Smooth muscle cell (in vitro differentiated cells): ENCODE results near the gene SIDT2. TPM values are rescaled to one million over a fixed set of nuclear protein-coding genes. Genes with fewer than 3 reads are reported as not detected.
A peak's percentile ranks its signal among the peaks of the same experiment; 100 is the strongest.

Experiments
- DNase-seq: peaks from one replicate; lab custom pipeline; 2025; ENCODE audit not compliant: unreplicated experiment; lab: John Stamatoyannopoulos, UW
- H2AFZ ChIP-seq: fragments of 200-600 bp; sonication (generic); 2 replicates; pipeline ENCODE4 v1.6.0; 2016; ENCODE audit warnings: antibody characterized with exemption, low read depth, mild to moderate bottlenecking
- H3F3A ChIP-seq: fragments of 200-600 bp; sonication (generic); 2 replicates; pipeline ENCODE4 v1.6.0; 2017; ENCODE audit warnings: antibody characterized with exemption, low read depth
- H3K27ac ChIP-seq: fragments of 200-600 bp; sonication (generic); 2 replicates; pipeline ENCODE4 v1.5.1; 2016; ENCODE audit warnings: low read depth, mild to moderate bottlenecking
- H3K27me3 ChIP-seq: fragments of 200-600 bp; sonication (generic); 2 replicates; pipeline ENCODE4 v1.6.1; 2016; ENCODE audit warnings: low read depth, mild to moderate bottlenecking
- H3K36me3 ChIP-seq: fragments of 200-600 bp; sonication (generic); 2 replicates; pipeline ENCODE4 v1.5.1; 2016; ENCODE audit warnings: low read depth
- H3K4me1 ChIP-seq: fragments of 200-600 bp; sonication (generic); 2 replicates; pipeline ENCODE4 v1.5.1; 2016; ENCODE audit warnings: low read depth
- H3K4me2 ChIP-seq: fragments of 200-600 bp; sonication (generic); 2 replicates; pipeline ENCODE4 v1.6.0; 2016; ENCODE audit warnings: mild to moderate bottlenecking
- H3K4me3 ChIP-seq: fragments of 200-600 bp; sonication (generic); 2 replicates; pipeline ENCODE4 v1.5.1; 2016; ENCODE audit warnings: mild to moderate bottlenecking
- H3K79me2 ChIP-seq: fragments of 200-600 bp; sonication (generic); 2 replicates; pipeline ENCODE4 v1.6.0; 2016; ENCODE audit warnings: low read depth, mild to moderate bottlenecking
- H3K9ac ChIP-seq: fragments of 200-600 bp; sonication (generic); 2 replicates; pipeline ENCODE4 v1.6.0; 2016; ENCODE audit warnings: low read depth
- H3K9me3 ChIP-seq: fragments of 200-600 bp; sonication (generic); replicated peaks from 2 replicates; pipeline ENCODE4 v1.5.1; 2016; ENCODE audit warnings: low read depth
- H4K20me1 ChIP-seq: fragments of 200-600 bp; sonication (generic); 2 replicates; pipeline ENCODE4 v1.6.0; 2016; ENCODE audit warnings: low read depth
- WGBS: methylation state at CpG from one replicate; pipeline ENCODE4 v1.1.7; 2016; ENCODE audit warnings: low lambda C conversion rate; 5-methylcytosine and 5-hydroxymethylcytosine counted together
- polyA plus RNA-seq: library from polyadenylated mRNA; unstranded; fragments of >200 nt; fragmentation: Nextera tagmentation; extraction: Ambion mirVana; gene quantifications from 2 replicates; pipeline ENCODE4 v1.2.1, GENCODE V29; 2016
- total RNA-seq: library from RNA; depleted of rRNA; stranded (reverse); fragments of >200 nt; gene quantifications from 2 replicates; pipeline ENCODE4 v1.2.3, GENCODE V29; 2014
- TF ChIP-seq, protein P1 (sequence below): fragments of 200-600 bp; sonication (generic); IDR thresholded peaks from 2 replicates; pipeline ENCODE4 v1.5.1; 2017; ENCODE audit warnings: borderline replicate concordance, mild to moderate bottlenecking, antibody characterized with exemption; ENCODE audit not compliant: insufficient read depth, poor library complexity, severe bottlenecking

SIDT2 gene
- total and polyA plus RNA-seq, 2 experiments from 2014 or later: 11.6 to 35.0 TPM

DNA sequence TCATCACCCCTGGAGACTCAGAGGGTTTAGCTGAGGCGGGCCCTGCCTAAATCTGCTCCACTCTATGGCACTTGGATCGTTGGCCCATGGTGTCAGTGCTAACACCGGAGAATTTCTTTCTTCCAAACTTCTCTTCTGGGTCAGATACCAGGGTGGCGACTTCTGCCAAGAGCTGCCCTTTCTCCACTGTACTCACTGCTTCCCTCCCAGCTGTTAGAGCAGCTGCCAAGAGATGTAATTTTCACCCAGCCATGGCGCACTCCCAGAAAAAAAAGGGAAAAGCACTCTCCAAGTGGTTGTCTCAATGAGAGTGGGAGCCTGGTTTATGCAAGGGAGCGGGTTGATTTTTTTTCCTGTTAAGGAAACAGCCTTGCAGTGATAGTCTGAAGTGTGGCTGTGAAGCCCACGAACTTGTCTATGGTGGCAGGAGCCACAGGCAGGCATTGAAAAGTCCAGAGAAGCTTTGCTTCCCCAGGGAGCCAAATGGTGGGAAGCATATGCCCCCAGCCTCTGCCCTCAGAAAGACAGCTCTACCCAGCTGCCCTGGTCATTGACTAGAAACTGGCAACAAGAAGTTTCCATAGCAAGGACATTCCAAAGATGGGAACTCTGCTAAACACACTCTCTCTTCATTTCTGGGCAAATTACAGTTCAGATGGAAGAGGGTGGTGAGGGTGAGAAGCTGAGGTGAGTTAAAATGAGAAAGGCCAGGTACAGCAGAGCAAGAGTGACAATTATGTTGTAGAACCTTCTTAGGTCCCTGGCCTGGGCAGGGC, 42.6 kb downstream of the SIDT2 start:
- Histone ChIP-seq H3K4me2 (no peak overlapping the region), H2AFZ (no peak overlapping the region), H4K20me1 (no peaks in the 10 kb centered on the region), H3K4me3 (no peak overlapping the region), H3K4me1 (no peaks in the 10 kb centered on the region), H3K27ac (no peak overlapping the region), H3K27me3 (no peaks in the 10 kb centered on the region), H3K9ac (no peak overlapping the region), H3F3A (peaks cover 10% of the 10 kb centered on the region), H3K79me2 (no peaks in the 10 kb centered on the region), H3K9me3 (no peaks in the 10 kb centered on the region), H3K36me3 (no peaks in the 10 kb centered on the region)
- TF ChIP-seq, protein P1, sequence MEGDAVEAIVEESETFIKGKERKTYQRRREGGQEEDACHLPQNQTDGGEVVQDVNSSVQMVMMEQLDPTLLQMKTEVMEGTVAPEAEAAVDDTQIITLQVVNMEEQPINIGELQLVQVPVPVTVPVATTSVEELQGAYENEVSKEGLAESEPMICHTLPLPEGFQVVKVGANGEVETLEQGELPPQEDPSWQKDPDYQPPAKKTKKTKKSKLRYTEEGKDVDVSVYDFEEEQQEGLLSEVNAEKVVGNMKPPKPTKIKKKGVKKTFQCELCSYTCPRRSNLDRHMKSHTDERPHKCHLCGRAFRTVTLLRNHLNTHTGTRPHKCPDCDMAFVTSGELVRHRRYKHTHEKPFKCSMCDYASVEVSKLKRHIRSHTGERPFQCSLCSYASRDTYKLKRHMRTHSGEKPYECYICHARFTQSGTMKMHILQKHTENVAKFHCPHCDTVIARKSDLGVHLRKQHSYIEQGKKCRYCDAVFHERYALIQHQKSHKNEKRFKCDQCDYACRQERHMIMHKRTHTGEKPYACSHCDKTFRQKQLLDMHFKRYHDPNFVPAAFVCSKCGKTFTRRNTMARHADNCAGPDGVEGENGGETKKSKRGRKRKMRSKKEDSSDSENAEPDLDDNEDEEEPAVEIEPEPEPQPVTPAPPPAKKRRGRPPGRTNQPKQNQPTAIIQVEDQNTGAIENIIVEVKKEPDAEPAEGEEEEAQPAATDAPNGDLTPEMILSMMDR: no peak
- 85% methylated on average over 7 of the region's 7 CpGs for WGBS
- DNase-seq: no peak

DNA sequence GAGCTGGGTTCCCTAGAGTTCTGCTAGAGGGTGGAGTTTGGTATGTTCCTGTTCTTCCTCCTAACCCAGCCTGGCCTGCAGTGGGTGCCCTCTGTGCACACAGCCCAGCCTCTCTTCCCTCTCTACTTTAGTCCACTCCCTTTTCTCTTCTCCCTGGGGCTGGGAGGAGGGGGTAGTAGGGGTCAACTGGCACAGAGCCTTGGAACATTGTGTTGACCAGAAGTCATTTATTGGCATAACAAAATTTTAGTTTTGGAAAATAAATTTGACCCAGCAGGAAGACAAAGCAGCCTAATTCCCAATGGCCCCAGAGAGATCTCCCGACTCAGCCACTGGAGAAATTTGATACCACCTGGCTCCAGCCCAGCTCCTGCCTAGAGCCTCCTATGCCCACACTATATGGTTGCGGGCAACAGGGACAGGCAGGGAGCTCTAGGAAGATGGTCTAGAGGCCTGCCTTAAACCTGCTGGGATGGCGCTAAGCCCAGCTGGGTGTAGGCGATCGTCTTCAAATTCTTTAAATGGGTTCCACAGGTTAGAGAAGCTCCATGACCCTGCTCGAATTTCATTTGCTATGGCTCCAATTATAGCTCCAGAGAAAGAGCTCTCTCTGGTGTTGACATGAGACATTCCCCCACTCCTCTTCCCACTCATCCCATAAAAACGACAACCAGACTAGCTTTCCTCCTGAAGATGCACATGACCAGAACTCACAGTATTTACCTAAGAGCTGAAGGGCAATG, 43.4 kb downstream of the SIDT2 start:
- Histone ChIP-seq H3K9me3 (no peaks in the 10 kb centered on the region), H3K4me2 (no peak overlapping the region), H3K4me1 (no peaks in the 10 kb centered on the region), H3K4me3 (no peak overlapping the region), H4K20me1 (no peaks in the 10 kb centered on the region), H2AFZ (no peak overlapping the region), H3K9ac (no peak overlapping the region), H3K27ac (peak overlapping the region; percentile 2), H3K36me3 (no peaks in the 10 kb centered on the region), H3F3A (peaks cover 7% of the 10 kb centered on the region), H3K79me2 (no peaks in the 10 kb centered on the region), H3K27me3 (no peaks in the 10 kb centered on the region)
- TF ChIP-seq, protein P1: no peak
- no peak for DNase-seq
- WGBS: 59% methylated on average over 7 of the region's 7 CpGs

DNA sequence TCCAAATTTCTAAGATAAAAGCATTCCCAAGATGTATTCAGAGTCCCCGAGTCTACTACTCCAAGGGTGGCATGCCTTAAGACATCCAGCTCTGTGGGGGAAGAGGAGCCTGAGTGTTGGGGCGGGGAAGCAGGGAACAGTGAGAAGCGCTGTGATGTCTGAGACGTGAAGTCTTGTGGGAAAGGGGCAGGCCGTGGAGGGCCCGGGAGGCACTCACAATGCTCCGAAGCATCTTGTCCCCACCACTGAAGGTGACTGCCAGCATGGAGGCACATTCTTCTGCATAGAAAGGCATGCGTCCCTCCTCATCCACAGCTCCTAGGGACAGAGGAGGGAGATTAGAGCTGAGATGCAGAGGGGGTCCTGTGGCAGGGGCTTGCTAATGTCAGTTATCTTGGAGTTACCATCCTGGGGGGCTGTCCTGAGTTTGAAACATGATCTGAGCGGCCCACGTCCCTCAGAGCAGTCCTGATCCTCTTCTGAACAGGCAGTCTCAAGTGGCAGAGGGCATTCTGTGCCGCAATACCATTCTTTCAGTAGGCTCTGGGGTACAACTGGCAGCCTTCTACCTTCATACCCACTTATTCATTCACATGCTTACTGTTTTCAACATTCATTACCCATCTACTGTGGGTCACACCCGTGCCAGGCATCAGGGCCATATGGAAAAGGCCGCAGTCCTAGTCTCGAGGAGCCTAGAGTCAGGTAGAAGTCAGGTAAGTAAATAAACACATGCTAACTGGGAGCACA, 44.6 kb downstream of the SIDT2 start:
- Histone ChIP-seq H3K4me2 (no peak overlapping the region), H3F3A (no peaks in the 10 kb centered on the region), H3K9me3 (no peaks in the 10 kb centered on the region), H4K20me1 (no peaks in the 10 kb centered on the region), H3K27ac (no peak overlapping the region), H3K79me2 (no peaks in the 10 kb centered on the region), H3K9ac (no peak overlapping the region), H3K4me1 (no peaks in the 10 kb centered on the region), H3K36me3 (no peaks in the 10 kb centered on the region), H2AFZ (no peak overlapping the region), H3K4me3 (no peak overlapping the region), H3K27me3 (no peaks in the 10 kb centered on the region)
- WGBS: 96% methylated on average over 14 of the region's 14 CpGs
- TF ChIP-seq, protein P1: no peak
- no peak for DNase-seq
